T-helper 1 cell treated with Interleukin-12 subunit alpha and Interleukin-12 subunit beta and Interleukin-4 antibody, amounts not matched to agents 30 ng/mL and 1 ng/mL, for 36 hours (primary cell): ENCODE measurements around the gene CLSTN1. TPM values are rescaled to one million over a fixed set of nuclear protein-coding genes. Genes with fewer than 3 reads are reported as not detected.

Experiments
- intact Hi-C: fragments of 100-400 bp; cut with micrococcal nuclease; formaldehyde crosslinking; loops from one replicate; pipeline ENCODE4 v1.15.1; 2024
- total RNA-seq: library from RNA; stranded (reverse); gene quantifications from 2 replicates; pipeline ENCODE4 v1.2.3, GENCODE V29; 2022

Gene CLSTN1
- 102 and 103 TPM in 2 replicates for total RNA-seq

DNA sequence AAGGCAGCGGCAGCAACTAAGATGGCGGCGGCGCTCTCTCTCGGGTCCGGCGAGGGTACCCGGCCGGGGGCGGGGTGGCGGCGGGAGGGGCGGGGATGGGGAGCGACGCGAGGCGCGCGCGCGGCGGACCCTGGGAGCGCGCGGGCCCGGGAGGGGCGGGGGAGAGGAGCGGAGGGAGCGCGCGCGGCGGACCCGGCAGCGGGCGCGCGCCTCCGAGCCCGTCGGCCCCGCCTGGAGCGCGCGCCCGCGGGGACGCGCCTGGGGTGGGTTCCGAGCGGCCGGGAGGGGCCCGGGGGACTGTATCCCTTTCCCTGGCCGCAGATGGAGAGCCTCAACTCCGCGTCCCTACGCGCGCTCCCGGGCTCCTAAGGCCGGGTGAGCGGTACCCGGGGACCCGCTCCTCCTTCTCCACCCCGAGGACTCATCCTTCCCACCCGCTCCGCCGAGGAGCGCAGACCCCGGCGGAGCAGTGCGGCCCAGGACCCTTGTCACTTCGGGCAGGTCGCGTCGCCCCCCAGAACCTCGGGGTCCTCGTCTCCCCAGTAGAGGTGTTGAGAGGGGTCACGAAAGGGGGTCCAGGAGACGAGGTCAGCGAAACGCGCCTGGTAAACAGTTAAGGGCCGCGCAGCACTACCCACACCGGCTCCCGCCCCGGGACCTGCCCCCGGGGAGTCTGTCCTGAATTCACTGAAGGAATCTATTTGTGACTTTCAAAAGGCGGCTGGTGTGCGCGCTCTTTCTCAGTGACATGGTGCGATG, at the start of gene CLSTN1:
Gene CLSTN1, minus strand, starts transcription at position 23 of the 759 bp plus-strand sequence. CDS start 232 bp downstream, outside the sequence.
- intact Hi-C loops: loop anchor here (1.0 to 10.0 kb wide), 10 partner anchors 24 to 871 kb away; partner anchors contain the start of genes H6PD, LZIC, NMNAT1 and SLC25A33

GRCh38 chr1:9873385-9873784, 49.6 kb upstream of the CLSTN1 start:
- intact Hi-C loops: no loop called here

GRCh38 chr1:9872430-9873165, 48.8 kb upstream of the CLSTN1 start:
- intact Hi-C loops: no loop called here

DNA sequence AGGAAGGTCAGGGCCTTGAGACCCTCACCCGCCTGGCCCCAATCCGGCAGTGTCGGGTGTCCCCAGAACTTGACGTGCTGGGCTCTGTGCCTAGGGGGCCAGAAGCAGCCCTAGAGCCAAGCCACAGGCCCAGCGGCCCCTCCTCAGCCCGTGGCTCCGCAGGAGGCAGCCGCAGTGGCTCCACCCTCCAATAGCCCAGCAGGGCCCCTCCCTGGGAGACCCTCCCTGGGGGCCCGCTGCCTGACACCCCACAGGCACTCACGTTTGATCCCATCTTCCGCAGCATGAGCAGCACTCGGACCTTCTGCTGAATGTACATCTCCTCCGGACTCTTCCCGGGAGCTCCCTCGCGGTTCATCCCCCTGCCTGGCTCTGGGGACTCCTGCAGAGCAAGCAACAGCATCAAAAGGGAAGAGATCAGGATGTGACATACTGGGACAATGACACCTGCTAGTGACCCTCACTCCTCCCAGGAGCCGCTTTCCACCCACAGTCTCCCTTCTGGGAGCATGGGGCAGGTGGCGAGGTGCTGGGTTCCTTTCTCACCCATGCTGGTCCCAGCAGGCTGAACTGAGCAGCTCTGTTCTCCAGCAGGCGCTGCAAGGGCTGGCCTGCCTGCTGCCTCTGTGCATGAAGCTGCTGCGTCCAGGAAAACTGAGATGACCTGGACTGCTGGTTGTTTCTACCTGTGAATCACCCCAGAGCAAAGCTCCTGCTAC, 48.1 kb upstream of the CLSTN1 start:
- intact Hi-C loops: no loop called here

GRCh38 chr1:9871021-9871420, 47.3 kb upstream of the CLSTN1 start:
- intact Hi-C loops: no loop called here

GRCh38 chr1:9870572-9870971, 46.8 kb upstream of the CLSTN1 start:
- intact Hi-C loops: no loop called here

- intact Hi-C loops: no loop called here
Measured at GRCh38 chr1:9869831-9870251, 46.1 kb upstream of the CLSTN1 start.

DNA sequence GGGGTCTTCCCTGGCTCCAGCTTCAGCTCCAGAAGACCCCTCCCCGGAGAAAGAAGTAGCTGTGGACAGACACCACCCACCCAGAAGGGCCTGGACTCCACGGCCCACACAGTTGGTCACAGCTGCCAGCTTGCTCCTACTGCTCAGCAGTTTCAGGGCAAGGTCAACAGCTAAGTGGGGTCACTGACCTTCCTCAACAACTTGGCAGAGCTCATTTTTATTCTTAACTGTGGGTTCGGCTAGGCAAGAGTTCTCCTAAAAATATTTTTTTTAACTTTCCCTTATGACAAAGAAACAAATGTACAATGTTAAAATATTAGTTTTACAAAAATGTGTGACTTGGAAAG, 44.5 kb upstream of the CLSTN1 start:
- intact Hi-C loops: no loop called here

GRCh38 chr1:9867408-9868243, 43.9 kb upstream of the CLSTN1 start:
- intact Hi-C loops: loop anchor here (1.0 to 2.0 kb wide), 7 partner anchors 43 to 372 kb away; no protein-coding TSS in a partner anchor

DNA sequence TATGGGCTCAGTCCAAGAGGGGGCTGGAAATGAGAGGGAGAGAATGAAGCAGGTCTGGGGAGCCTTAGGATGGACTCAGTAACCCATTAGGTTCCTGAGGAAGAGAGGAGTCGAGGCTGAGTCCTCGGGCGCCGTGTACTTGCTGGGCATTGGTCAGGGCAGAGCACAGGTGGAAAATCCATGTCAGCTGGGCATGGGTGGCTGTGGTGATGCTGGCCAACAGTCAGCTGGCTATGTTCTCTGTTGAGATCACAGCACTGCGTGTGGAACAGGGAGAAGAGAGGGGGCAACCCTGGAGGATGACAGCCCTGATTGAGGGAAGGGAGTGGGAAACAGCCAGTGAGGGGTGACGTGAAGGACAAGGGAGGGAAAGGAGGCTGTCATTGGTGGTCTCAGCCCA, 43.1 kb upstream of the CLSTN1 start:
- intact Hi-C loops: loop anchor here (1.0 to 2.0 kb wide), 7 partner anchors 42 to 372 kb away; no protein-coding TSS in a partner anchor

DNA sequence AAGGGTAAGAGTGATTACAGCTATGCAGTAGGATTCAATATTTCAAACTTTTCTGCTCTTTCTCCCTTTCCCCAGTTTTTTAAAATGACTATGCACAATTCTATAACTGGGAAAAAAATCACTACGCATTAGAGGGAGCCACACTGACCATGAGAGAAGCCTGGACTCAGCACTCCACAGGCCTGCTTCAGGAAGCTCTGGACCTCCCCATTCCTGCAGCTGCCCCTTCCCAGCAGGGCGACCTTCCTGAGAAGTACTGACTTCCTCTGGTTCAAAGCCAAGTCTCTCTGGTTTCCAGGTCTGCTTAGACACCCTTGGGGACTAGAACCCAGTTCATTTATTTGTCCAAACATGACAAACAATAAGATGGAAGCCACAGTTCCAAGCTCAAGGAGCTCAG, 42.0 kb upstream of the CLSTN1 start:
- intact Hi-C loops: loop anchor here (2.0 kb wide), 1 partner anchor 41 kb away; no protein-coding TSS in a partner anchor

GRCh38 chr1:9863371-9863770, 39.6 kb upstream of the CLSTN1 start:
- intact Hi-C loops: no loop called here

DNA sequence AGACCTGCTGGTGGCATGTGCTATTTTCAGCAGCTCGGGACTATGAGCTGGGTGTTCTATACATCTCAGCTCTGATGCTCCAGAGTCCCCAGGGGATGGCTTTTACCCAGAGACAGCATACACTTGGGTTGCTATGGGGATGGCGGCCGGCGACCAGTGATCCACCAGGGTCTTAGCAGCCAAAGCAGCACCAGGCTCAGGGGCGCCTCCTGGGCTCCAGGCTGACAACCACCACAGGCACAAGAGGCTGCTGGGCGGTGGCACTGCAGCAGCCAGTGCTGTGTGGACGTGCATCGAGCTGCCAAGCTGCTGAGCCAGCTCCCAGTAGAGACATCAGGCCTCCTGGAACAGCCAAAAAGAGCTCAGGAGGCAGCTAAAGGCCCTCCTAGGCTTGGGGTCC, 37.6 kb upstream of the CLSTN1 start:
- intact Hi-C loops: no loop called here

GRCh38 chr1:9860887-9861286, 37.1 kb upstream of the CLSTN1 start:
- intact Hi-C loops: no loop called here

GRCh38 chr1:9859281-9860014, 35.7 kb upstream of the CLSTN1 start:
- intact Hi-C loops: no loop called here

DNA sequence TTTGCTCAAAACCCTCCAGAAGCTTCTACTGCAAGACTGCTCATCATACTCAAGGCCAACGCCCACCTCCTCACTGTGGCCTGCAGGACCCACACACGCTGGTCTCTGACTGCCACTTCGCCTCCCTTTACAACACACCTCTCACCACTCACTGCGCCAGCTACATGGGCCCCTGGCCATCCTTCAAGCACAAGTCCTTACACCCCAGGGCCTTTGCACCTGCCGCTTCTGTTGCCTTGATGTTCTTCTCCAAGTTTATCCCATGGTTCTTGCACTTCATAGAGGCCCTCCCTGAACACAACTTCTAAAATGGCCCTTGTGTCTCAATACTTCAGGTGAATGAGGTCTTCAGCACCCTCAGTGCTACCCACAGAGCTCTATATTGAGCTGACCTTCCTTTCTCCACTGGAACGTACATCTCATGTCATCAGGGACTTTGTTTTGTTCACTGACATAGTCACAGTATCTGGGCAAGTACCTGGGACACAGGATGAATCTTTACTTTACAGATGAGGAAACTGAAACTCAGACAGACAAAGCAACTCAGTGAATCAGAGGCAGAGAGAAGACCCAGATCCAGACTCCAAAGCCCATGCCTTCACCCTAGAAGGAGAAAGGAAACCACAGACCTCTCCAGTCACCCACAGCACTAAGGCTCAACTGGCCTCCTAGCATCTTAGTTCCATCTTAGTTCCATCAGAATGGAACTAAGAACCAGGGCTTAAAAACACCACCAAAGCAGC, 34.7 kb upstream of the CLSTN1 start:
- intact Hi-C loops: no loop called here

DNA sequence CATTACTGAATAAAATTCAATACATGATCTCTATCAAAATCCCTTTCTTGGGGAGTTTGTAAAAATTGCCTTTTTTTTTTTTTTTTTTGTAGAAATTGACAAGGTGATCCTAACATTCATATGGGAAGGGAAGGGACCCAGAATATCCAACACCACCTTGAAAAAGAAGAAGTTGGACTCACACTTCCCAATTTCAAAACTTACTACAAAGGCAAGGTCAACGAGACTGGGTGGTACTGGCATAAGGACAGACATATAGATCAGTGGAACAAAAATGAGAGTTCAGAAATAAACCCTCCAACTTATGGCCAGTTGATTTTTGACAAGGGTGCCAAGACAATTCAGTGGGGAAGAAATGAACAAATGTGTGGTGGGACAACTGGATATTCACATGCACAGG, 31.4 kb upstream of the CLSTN1 start:
- intact Hi-C loops: no loop called here

DNA sequence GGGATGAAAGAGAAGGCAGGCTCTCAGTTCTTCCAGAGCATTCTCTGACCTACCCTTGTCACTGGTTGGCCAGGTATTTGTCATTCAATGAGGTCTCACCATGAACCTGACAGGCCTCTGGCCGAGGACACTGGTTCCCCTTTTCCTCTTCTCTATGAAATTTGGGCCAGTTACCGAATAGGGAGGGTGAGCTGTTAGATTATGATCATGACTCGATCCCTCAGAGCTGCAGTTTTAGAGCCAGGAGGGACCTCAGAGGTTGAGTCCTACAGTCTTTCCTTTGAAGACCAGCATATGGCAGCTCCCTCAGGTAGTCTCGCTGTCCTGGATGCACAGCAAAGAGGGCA, 29.5 kb upstream of the CLSTN1 start:
- intact Hi-C loops: no loop called here

- intact Hi-C loops: no loop called here
Measured at GRCh38 chr1:9852410-9853248, 28.9 kb upstream of the CLSTN1 start.
